ENCODE data around the gene AIFM3.

- TF ChIP-seq CTCF (IDR thresholded peaks at IDR 0.05) (no peak), POLR2A (IDR thresholded peaks at IDR 0.05) (no peak)
Measured at GRCh38 chr22:20970939-20971657, 4.0 kb downstream of the AIFM3 start.

All from thyroid gland (tissue), 4 donors.